ENCODE measurements around the gene TMOD2. TPM values are rescaled to one million over a fixed set of nuclear protein-coding genes. Genes with fewer than 3 reads are reported as not detected.
A peak's percentile ranks its signal among the peaks of the same experiment; 100 is the strongest.

Gene TMOD2
- total RNA-seq, 4 donors from 2014 or later, result 7.8 to 18.7 (median 9.5) TPM

DNA sequence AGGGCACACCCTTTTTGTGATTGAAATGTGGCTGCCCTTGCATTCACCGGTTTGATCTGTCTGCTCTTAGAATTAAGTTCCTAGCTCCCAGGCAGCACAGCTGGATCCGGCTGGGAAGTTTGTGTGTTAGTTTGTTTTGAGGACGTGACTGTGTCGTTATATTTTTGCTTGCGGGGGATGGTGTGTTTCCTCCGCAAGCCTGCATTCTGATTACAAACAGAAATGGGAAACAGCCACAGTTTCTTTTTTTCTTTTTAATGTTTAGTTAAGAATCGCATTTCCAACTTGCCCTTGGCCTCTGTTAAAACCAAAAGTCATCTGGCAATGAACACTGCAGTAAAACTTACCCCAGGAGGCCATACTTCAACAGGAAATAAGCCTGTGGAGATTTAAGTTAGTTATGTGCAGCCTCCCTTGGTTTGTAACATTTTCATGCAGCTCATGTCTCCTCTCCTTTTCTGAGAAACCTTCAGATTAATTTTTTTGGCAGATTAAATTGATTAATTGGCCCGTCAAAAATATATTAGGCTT, 78.9 kb downstream of the TMOD2 start:
- DNase-seq (ENCODE audit: low spot score in 2 of 2), result no peak
- Histone ChIP-seq H3K27me3 (no peaks in the 10 kb centered on the region), H3K4me1 (peaks cover 46% of the 10 kb centered on the region), H3K36me3 (no peaks in the 10 kb centered on the region), H3K27ac (peak overlapping the region; percentile 96), H3K9me3 (no peaks in the 10 kb centered on the region), H3K4me3 (peak overlapping the region; percentile 91)
- WGBS, result under 1% methylated on average over 8 of the region's 8 CpGs
- TF ChIP-seq POLR2AphosphoS5 (IDR thresholded peaks at IDR 0.05) (no peak), POLR2A (IDR thresholded peaks at IDR 0.05) (no peak), EP300 (IDR thresholded peaks at IDR 0.05) (no peak)
- TF ChIP-seq, protein P1, sequence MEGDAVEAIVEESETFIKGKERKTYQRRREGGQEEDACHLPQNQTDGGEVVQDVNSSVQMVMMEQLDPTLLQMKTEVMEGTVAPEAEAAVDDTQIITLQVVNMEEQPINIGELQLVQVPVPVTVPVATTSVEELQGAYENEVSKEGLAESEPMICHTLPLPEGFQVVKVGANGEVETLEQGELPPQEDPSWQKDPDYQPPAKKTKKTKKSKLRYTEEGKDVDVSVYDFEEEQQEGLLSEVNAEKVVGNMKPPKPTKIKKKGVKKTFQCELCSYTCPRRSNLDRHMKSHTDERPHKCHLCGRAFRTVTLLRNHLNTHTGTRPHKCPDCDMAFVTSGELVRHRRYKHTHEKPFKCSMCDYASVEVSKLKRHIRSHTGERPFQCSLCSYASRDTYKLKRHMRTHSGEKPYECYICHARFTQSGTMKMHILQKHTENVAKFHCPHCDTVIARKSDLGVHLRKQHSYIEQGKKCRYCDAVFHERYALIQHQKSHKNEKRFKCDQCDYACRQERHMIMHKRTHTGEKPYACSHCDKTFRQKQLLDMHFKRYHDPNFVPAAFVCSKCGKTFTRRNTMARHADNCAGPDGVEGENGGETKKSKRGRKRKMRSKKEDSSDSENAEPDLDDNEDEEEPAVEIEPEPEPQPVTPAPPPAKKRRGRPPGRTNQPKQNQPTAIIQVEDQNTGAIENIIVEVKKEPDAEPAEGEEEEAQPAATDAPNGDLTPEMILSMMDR (IDR thresholded peaks at IDR 0.05), result no peak

DNA sequence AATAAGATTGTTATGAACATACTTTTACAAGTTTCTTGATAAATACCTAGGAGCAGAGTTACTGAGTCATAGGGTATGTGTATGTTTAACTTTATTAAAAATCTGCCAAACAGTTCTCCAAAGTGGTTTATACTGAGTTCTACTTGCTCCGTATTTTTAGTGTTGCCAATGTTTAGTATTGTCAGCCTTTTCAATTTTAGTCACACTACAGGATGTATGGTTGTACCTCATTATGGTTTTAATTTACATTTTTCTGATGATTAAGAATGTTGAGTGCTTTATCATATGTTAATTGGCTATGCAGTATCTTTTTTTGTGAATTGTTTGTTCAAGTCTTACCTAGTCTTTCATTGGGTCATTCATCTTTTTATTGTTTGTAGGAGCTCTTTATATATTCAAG, 82.4 kb downstream of the TMOD2 start:
- no peaks in the 10 kb centered on the region for H3K9me3 ChIP-seq
- no peaks in the 10 kb centered on the region for H3K36me3 ChIP-seq
- WGBS, result 59% methylated on average over 1 of the region's 1 CpG
- no peak for DNase-seq (ENCODE audit: low spot score in 2 of 2)
- H3K27me3 ChIP-seq, result no peaks in the 10 kb centered on the region
- H3K4me3 ChIP-seq, result no peak overlapping the region
- peaks cover 75% of the 10 kb centered on the region for H3K4me1 ChIP-seq
- TF ChIP-seq POLR2AphosphoS5 (IDR thresholded peaks at IDR 0.05), result no peak
- no peak for TF ChIP-seq EP300 (IDR thresholded peaks at IDR 0.05)
- no peak for TF ChIP-seq POLR2A (IDR thresholded peaks at IDR 0.05)
- TF ChIP-seq, protein P1 (IDR thresholded peaks at IDR 0.05), result no peak
- no peak overlapping the region for H3K27ac ChIP-seq

DNA sequence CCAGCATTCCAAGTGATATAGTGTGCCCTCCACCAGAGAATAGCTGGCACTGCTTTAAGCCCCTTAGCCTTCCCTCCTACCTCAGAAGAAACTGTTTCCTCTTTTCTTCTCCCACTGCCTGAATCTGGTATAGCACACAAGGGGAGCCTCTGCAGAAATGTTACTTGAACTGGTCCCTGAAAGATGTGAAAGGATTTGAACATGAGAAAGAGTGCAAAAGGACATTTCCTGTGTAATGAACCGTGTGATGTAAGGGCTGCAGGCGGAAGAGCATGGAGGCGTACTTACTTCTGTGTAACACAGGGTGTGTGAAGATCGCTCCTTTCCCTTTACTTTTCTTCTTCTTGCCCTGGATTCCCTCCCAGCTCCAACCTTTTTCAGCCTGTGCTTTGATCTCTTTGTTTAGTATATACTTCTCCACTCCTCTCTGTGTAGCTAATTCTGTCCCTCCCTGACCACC, 86.4 kb downstream of the TMOD2 start:
- WGBS, result 47% methylated on average over 4 of the region's 4 CpGs
- Histone ChIP-seq H3K36me3 (no peaks in the 10 kb centered on the region), H3K27me3 (no peaks in the 10 kb centered on the region), H3K4me3 (no peak overlapping the region), H3K4me1 (peaks cover 65% of the 10 kb centered on the region), H3K9me3 (no peaks in the 10 kb centered on the region), H3K27ac (no peak overlapping the region)
- no peak for DNase-seq (ENCODE audit: low spot score in 2 of 2)
- TF ChIP-seq POLR2A (IDR thresholded peaks at IDR 0.05), result no peak
- TF ChIP-seq EP300 (IDR thresholded peaks at IDR 0.05), result no peak
- no peak for TF ChIP-seq POLR2AphosphoS5 (IDR thresholded peaks at IDR 0.05)
- TF ChIP-seq, protein P1 (IDR thresholded peaks at IDR 0.05), result no peak

DNA sequence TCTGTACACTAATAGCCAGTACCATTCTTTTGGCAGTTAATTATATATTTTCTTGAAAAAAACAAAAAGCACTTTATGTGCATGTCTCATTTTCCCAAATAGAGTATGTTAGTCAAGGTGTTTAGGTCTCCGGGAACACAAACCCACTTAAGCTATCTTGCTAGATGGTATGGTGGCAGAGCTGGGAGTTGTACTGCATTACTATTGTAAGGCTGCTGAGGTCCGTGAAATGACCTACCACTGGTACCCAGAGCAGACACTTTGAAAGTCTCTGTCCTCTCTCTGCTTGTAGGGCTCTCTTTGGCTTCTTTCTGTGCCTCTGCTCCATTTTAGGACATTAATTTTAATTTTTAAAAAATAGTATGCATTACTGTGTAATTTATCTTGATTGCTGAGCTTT, 86.9 kb downstream of the TMOD2 start:
- Histone ChIP-seq H3K27me3 (no peaks in the 10 kb centered on the region), H3K27ac (no peak overlapping the region), H3K4me3 (no peak overlapping the region), H3K36me3 (no peaks in the 10 kb centered on the region), H3K9me3 (no peaks in the 10 kb centered on the region), H3K4me1 (peaks cover 66% of the 10 kb centered on the region)
- DNase-seq (ENCODE audit: low spot score in 2 of 2), result no peak
- no peak for TF ChIP-seq POLR2AphosphoS5 (IDR thresholded peaks at IDR 0.05)
- TF ChIP-seq, protein P1 (IDR thresholded peaks at IDR 0.05), result no peak
- TF ChIP-seq POLR2A (IDR thresholded peaks at IDR 0.05), result no peak
- no peak for TF ChIP-seq EP300 (IDR thresholded peaks at IDR 0.05)
- WGBS, result 85% methylated on average over 2 of the region's 2 CpGs

DNA sequence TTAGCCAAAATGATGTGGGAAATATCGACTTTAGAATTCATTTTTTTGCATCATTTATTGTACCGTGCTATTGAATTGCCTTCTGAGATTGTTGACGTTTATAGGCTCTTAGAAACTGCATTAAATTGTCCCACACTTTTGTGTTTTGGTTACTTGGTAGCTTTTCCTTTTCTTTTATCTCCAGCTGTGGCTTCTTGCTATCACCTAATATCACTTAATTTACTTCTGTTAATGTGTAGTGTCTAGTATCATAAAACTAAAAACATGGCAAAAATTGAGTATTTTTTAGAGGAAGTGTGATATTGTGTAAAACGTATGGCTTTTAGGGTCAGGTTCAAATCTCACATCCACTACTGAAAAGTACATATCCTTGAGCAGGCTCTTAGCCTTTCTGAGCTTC, 89.3 kb downstream of the TMOD2 start:
- H3K4me1 ChIP-seq, result peaks cover 70% of the 10 kb centered on the region
- 80% methylated on average over 4 of the region's 4 CpGs for WGBS

More for the DNA sequence above, 89.3 kb downstream of the TMOD2 start:
- TF ChIP-seq POLR2A (IDR thresholded peaks at IDR 0.05) (no peak), POLR2AphosphoS5 (IDR thresholded peaks at IDR 0.05) (no peak), EP300 (IDR thresholded peaks at IDR 0.05) (no peak)
- TF ChIP-seq, protein P1 (IDR thresholded peaks at IDR 0.05), result no peak
- Histone ChIP-seq H3K36me3 (no peaks in the 10 kb centered on the region), H3K9me3 (no peaks in the 10 kb centered on the region), H3K4me3 (no peak overlapping the region), H3K27ac (no peak overlapping the region), H3K27me3 (no peaks in the 10 kb centered on the region)
- no peak for DNase-seq (ENCODE audit: low spot score in 2 of 2)

Data from suprapubic skin (tissue), 4 donors.